HepG2 (cell line): ENCODE data around the gene SPHK1. TPM values are rescaled to one million over a fixed set of nuclear protein-coding genes. Genes with fewer than 3 reads are reported as not detected.

Source experiments
- EED ChIP-seq: sonication (generic); formaldehyde crosslinking; IDR thresholded peaks from 2 replicates; pipeline ENCODE4 v1.5.0; 2020; ENCODE audit warnings: mild to moderate bottlenecking, missing genetic modification reagents
- GABPB1 ChIP-seq: IDR thresholded peaks from 2 replicates; pipeline ENCODE4 v1.6.1; 2016; ENCODE audit warnings: mild to moderate bottlenecking, missing genetic modification reagents, moderate library complexity, missing compliant biosample characterization
- GATAD2A ChIP-seq: IDR thresholded peaks from 2 replicates; pipeline ENCODE4 v1.6.1; 2016
- MAFK ChIP-seq, 2 experiments: IDR thresholded peaks in 1 of 2; conservative IDR thresholded peaks in 1 of 2; 2 replicates each; pipeline ENCODE4 v1.6.1; 2011; ENCODE audit warnings: improper control_type of control experiment in 2 of 2, low read length in 2 of 2
- MTA1 ChIP-seq: sonication (generic); formaldehyde crosslinking; IDR thresholded peaks from 2 replicates; pipeline ENCODE4 v1.4.0; 2020; ENCODE audit warnings: missing genetic modification reagents, mild to moderate bottlenecking, borderline replicate concordance
- NCOA1 ChIP-seq: sonication (generic); formaldehyde crosslinking; IDR thresholded peaks from 2 replicates; pipeline ENCODE4 v1.9.0; 2021; ENCODE audit warnings: missing genetic modification reagents
- NFE2 ChIP-seq: sonication (generic); formaldehyde crosslinking; IDR thresholded peaks from 2 replicates; pipeline ENCODE4 v1.4.0; 2020; ENCODE audit warnings: missing genetic modification reagents
- POGZ ChIP-seq: sonication (generic); formaldehyde crosslinking; IDR thresholded peaks from 2 replicates; pipeline ENCODE4 v1.4.0; 2020; ENCODE audit warnings: mild to moderate bottlenecking, missing genetic modification reagents
- POLR2G ChIP-seq: fragments of 200-400 bp; formaldehyde crosslinking; IDR thresholded peaks from 2 replicates; pipeline ENCODE4 v1.6.1; 2018; ENCODE audit warnings: mild to moderate bottlenecking, low read depth, low read length, moderate library complexity
- ZC3H4 ChIP-seq: sonication (generic); formaldehyde crosslinking; IDR thresholded peaks from 2 replicates; pipeline ENCODE4 v1.4.0; 2020; ENCODE audit warnings: missing genetic modification reagents, borderline replicate concordance
- ZKSCAN8 ChIP-seq: IDR thresholded peaks from 2 replicates; pipeline ENCODE4 v1.6.1; 2016; ENCODE audit warnings: borderline replicate concordance, missing genetic modification reagents, missing compliant biosample characterization
- ZNF230 ChIP-seq: sonication (generic); formaldehyde crosslinking; IDR thresholded peaks from 2 replicates; pipeline ENCODE4 v1.4.0; 2020; ENCODE audit warnings: mild to moderate bottlenecking, missing genetic modification reagents
- ZNF34 ChIP-seq: sonication (generic); formaldehyde crosslinking; IDR thresholded peaks from 2 replicates; pipeline ENCODE4 v1.4.0; 2020; ENCODE audit warnings: mild to moderate bottlenecking, missing genetic modification reagents, borderline replicate concordance
- ZNF614 ChIP-seq: IDR thresholded peaks from 2 replicates; pipeline ENCODE4 v1.6.1; 2018; ENCODE audit warnings: missing biosample characterization, missing genetic modification reagents, inconsistent platforms, borderline replicate concordance
- ZNF670 ChIP-seq: sonication (generic); formaldehyde crosslinking; IDR thresholded peaks from 2 replicates; pipeline ENCODE4 v1.8.0; 2022; ENCODE audit warnings: mild to moderate bottlenecking, missing genetic modification reagents, borderline replicate concordance
- ZNF768 ChIP-seq: sonication (generic); formaldehyde crosslinking; IDR thresholded peaks from 2 replicates; pipeline ENCODE4 v1.4.0; 2020; ENCODE audit warnings: missing genetic modification reagents
- ZNF782 ChIP-seq: sonication (generic); formaldehyde crosslinking; IDR thresholded peaks from 2 replicates; pipeline ENCODE4 v1.4.0; 2020; ENCODE audit warnings: missing genetic modification reagents, mild to moderate bottlenecking, borderline replicate concordance
- ZSCAN29 ChIP-seq: sonication (generic); formaldehyde crosslinking; conservative IDR thresholded peaks from 2 replicates; pipeline ENCODE4 v1.4.0; 2020; ENCODE audit warnings: mild to moderate bottlenecking, missing genetic modification reagents
- polyA plus RNA-seq, 8 experiments: library from polyadenylated mRNA; depleted of rRNA in 3 of 8; stranded (reverse) in 7 of 8; unstranded in 1 of 8; fragments of >200 nt; fragmentation: Illumina TruSeq in 4 of 8; extraction: Trizol in 4 of 8; gene quantifications; 2 replicates each; pipeline versions ENCODE4 v1.2.1 to v1.2.3, GENCODE V29; 2011 to 2016; ENCODE audit warnings: low read depth in 4 of 8, missing spikeins in 1 of 8, mixed read lengths in 1 of 8; ENCODE audit not compliant: insufficient read depth in 1 of 8
- total RNA-seq, 5 experiments: library from RNA; depleted of rRNA; stranded (reverse); fragments of >200 nt; fragmentation: Illumina TruSeq; extraction: Trizol; gene quantifications; 2 replicates each; pipeline ENCODE4 v1.2.3, GENCODE V29; 2016; ENCODE audit warnings: low read depth in 1 of 5
- TF ChIP-seq, protein P1 (sequence below): sonication (generic); formaldehyde crosslinking; IDR thresholded peaks from 2 replicates; pipeline ENCODE4 v1.5.1; 2020; ENCODE audit warnings: mild to moderate bottlenecking, missing genetic modification reagents, borderline replicate concordance
- TF ChIP-seq, protein P2 (sequence below): IDR thresholded peaks from 2 replicates; pipeline ENCODE4 v1.6.1; 2016; ENCODE audit warnings: missing genetic modification reagents, missing compliant biosample characterization
- TF ChIP-seq, protein P3 (sequence below): IDR thresholded peaks from 2 replicates; pipeline ENCODE4 v1.6.1; 2012; ENCODE audit warnings: low read depth, low read length, improper control_type of control experiment
- TF ChIP-seq, protein P4 (sequence below): sonication (generic); formaldehyde crosslinking; IDR thresholded peaks from 2 replicates; pipeline ENCODE4 v1.5.0; 2020; ENCODE audit warnings: missing genetic modification reagents

SPHK1 gene
- total and polyA plus RNA-seq, 2 of the 13 experiments (the other 11 are each of a cell fraction or from before 2014, with no cell fraction given) = 129 to 160 TPM

DNA sequence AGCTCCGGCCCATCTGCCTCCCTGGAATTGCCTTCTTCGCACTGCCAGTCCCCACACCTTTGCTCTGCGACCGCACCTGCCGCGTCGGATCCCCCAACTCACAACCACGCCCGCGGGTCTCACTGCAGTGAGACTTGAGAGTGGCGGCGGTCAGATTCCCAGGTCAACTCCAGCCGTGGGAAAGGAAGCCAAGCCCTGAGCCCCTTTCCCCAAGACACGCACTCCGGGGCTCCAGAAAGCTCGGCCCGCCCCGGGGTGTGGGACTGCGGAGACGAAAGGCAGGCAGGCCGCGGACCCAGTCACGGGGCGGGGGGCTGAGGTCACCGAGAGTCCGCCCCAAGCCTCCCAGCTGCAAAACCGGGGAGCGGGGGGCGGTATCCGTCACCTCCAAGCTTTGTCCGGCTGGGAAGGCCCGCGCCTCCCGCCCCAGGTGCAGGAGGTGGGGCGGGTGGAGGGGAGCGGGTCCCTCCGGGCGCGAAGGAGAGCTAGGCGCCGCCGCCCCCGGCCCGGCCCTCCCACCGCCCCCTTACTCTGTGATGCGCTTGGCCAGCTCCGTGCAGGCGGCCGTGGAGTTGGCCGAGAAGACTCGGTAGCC lies 31.3 kb upstream of the SPHK1 start (continued):
- TF ChIP-seq, protein P1, sequence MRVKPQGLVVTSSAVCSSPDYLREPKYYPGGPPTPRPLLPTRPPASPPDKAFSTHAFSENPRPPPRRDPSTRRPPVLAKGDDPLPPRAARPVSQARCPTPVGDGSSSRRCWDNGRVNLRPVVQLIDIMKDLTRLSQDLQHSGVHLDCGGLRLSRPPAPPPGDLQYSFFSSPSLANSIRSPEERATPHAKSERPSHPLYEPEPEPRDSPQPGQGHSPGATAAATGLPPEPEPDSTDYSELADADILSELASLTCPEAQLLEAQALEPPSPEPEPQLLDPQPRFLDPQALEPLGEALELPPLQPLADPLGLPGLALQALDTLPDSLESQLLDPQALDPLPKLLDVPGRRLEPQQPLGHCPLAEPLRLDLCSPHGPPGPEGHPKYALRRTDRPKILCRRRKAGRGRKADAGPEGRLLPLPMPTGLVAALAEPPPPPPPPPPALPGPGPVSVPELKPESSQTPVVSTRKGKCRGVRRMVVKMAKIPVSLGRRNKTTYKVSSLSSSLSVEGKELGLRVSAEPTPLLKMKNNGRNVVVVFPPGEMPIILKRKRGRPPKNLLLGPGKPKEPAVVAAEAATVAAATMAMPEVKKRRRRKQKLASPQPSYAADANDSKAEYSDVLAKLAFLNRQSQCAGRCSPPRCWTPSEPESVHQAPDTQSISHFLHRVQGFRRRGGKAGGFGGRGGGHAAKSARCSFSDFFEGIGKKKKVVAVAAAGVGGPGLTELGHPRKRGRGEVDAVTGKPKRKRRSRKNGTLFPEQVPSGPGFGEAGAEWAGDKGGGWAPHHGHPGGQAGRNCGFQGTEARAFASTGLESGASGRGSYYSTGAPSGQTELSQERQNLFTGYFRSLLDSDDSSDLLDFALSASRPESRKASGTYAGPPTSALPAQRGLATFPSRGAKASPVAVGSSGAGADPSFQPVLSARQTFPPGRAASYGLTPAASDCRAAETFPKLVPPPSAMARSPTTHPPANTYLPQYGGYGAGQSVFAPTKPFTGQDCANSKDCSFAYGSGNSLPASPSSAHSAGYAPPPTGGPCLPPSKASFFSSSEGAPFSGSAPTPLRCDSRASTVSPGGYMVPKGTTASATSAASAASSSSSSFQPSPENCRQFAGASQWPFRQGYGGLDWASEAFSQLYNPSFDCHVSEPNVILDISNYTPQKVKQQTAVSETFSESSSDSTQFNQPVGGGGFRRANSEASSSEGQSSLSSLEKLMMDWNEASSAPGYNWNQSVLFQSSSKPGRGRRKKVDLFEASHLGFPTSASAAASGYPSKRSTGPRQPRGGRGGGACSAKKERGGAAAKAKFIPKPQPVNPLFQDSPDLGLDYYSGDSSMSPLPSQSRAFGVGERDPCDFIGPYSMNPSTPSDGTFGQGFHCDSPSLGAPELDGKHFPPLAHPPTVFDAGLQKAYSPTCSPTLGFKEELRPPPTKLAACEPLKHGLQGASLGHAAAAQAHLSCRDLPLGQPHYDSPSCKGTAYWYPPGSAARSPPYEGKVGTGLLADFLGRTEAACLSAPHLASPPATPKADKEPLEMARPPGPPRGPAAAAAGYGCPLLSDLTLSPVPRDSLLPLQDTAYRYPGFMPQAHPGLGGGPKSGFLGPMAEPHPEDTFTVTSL (CRISPR knock-in tag) = peak; percentile 62; the same call in 1 of the 2 replicates
- TF ChIP-seq, protein P2, sequence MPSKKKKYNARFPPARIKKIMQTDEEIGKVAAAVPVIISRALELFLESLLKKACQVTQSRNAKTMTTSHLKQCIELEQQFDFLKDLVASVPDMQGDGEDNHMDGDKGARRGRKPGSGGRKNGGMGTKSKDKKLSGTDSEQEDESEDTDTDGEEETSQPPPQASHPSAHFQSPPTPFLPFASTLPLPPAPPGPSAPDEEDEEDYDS (CRISPR knock-in tag) = no peak
- TF ChIP-seq EED (no peak), ZNF782 (CRISPR knock-in tag) (peak; percentile 41; the same call in 1 of the 2 replicates), GATAD2A (CRISPR knock-in tag) (peak; percentile 17; the same call in 1 of the 2 replicates), NCOA1 (no peak), ZKSCAN8 (no peak), ZC3H4 (CRISPR knock-in tag) (no peak), ZNF34 (CRISPR knock-in tag) (no peak), MAFK (conservative IDR thresholded peaks at IDR 0.05 in 1 of 2, IDR thresholded peaks at IDR 0.05 in 1 of 2; ENCODE audit: low read length in 2 of 2) (no peak), ZNF230 (CRISPR knock-in tag) (no peak; the same call in 1 of the 2 replicates), ZSCAN29 (CRISPR knock-in tag) (no peak), ZNF670 (peak; percentile 79; the same call in 1 of the 2 replicates), POLR2G (no peak), GABPB1 (no peak), MTA1 (CRISPR knock-in tag) (peak; percentile 33; the same call in 1 of the 2 replicates), NFE2 (CRISPR knock-in tag) (no peak), ZNF768 (CRISPR knock-in tag) (peak; percentile 23; the same call in 1 of the 2 replicates), POGZ (CRISPR knock-in tag) (no peak), ZNF614 (CRISPR knock-in tag) (0 out of 2 replicates have a peak, but pooled peaks have one; percentile 31)
- TF ChIP-seq, protein P3, sequence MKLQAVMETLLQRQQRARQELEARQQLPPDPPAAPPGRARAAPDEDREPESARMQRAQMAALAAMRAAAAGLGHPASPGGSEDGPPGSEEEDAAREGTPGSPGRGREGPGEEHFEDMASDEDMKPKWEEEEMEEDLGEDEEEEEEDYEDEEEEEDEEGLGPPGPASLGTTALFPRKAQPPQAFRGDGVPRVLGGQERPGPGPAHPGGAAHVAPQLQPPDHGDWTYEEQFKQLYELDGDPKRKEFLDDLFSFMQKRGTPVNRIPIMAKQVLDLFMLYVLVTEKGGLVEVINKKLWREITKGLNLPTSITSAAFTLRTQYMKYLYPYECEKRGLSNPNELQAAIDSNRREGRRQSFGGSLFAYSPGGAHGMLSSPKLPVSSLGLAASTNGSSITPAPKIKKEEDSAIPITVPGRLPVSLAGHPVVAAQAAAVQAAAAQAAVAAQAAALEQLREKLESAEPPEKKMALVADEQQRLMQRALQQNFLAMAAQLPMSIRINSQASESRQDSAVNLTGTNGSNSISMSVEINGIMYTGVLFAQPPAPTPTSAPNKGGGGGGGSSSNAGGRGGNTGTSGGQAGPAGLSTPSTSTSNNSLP = no peak
- TF ChIP-seq, protein P4, sequence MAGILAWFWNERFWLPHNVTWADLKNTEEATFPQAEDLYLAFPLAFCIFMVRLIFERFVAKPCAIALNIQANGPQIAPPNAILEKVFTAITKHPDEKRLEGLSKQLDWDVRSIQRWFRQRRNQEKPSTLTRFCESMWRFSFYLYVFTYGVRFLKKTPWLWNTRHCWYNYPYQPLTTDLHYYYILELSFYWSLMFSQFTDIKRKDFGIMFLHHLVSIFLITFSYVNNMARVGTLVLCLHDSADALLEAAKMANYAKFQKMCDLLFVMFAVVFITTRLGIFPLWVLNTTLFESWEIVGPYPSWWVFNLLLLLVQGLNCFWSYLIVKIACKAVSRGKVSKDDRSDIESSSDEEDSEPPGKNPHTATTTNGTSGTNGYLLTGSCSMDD (CRISPR knock-in tag) = no peak
